GM12874 (cell line): ENCODE measurements around the gene MTCL3.

Source experiments
- CTCF ChIP-seq: IDR thresholded peaks from 2 replicates; pipeline ENCODE4 v1.5.1; 2011; ENCODE audit warnings: low read depth, mild to moderate bottlenecking, control low read depth, low read length, moderate library complexity; ENCODE audit not compliant: insufficient read depth

The MTCL3 gene

DNA sequence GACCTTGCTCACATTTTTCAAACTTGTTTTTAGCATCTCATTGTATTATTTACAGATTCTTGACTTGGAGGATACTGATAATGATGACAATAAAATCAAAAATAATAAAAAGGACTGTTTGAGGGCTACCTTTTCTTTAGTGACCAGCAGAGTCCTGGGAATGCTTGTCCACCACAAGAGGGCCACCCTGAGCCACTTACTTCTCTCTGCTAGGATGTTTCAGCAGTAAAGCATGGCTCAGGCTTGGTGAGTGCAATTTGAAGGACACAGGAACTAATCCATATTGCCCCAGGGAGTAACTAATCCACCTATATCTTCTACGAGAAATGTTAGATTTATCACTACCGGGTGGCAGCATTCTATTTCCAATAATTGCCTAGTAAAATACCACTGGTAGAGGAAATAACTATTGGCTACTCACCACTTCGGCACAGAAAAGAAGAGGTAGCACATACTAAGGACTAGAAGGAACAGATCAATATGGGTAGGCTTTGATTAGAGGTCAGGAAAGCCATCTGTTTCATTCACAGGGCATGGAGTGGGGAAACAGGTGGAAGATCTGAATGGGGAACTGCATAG, 54.2 kb downstream of the MTCL3 start:
- peak; percentile 78 for TF ChIP-seq CTCF

GRCh38 chr6:127464161-127464880, 54.8 kb downstream of the MTCL3 start:
- TF ChIP-seq CTCF = no peak

DNA sequence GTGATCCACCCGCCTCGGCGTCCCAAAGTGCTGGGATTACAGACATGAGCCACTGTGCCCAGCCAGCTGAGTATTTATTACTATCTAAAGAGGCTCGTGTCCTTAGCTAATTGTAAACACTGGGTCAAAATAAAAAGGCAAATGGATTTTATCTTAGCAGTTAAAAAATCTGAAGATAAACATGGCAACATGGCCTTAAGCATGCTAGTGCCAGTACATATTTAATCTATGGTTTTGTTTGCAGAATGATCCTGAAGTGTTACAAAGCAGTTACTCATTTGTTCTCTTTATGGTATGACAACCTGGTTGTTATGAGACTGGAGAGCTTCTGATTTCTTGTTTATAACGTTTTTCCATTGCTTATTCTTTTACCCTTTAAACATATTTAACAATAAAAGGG, 56.1 kb downstream of the MTCL3 start:
- TF ChIP-seq CTCF = no peak

GRCh38 chr6:127462376-127462775, 56.8 kb downstream of the MTCL3 start:
- TF ChIP-seq CTCF = no peak

DNA sequence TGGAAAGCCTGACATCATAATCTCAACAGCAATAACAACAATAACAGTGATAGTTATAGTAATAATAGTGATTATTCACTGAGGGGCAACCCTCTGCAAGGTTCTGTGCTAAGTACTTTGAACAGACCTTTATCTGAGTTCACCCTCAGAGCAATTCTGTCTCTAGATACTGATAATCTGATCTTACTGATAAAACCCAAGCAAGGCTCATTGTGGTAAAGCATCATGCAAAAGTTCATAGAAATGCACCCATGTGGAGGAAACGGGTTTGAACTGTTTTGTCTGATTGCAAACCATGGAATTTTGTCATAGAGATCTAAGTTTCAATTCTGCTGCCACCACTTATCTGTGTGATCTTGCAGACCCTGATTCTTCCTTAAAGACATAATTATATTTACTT, 58.7 kb downstream of the MTCL3 start:
- TF ChIP-seq CTCF = no peak

GRCh38 chr6:127459231-127459641, 59.9 kb downstream of the MTCL3 start, which contains the start of gene KIAA0408:
Gene KIAA0408 (minus strand): TSS chr6:127459389. CDS start chr6:127453981, 5,408 bp downstream.
- no peak for TF ChIP-seq CTCF

DNA sequence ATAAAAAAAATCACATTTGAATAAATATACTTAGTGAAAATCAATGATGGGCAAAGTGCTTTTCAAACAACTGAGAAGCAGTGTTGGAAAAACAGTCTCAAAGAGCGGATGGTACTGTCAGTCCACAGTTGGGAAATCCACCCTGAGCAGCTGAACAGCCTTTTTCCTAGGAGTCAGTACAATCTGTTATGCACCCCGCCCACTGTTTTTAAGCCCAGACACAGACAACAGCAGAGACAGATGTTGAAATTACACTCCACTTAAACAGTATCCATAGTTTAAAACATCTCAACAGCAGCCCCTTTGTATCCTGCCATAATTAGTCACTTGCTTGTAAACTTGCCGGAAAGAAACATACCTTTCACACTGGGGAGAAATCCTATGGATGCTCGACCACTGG, 60.3 kb downstream of the MTCL3 start:
- TF ChIP-seq CTCF = no peak
